ENCODE measurements around the gene FAM124B. TPM values are rescaled to one million over a fixed set of nuclear protein-coding genes. Genes with fewer than 3 reads are reported as not detected.

FAM124B gene
- total RNA-seq, 4 donors from 2014 or later: 0.30 to 5.2 (median 1.1) TPM

GRCh38 chr2:224331698-224332097 is 70.2 kb downstream of the FAM124B start:
- WGBS: 77% methylated on average over 8 of the region's 8 CpGs
- Histone ChIP-seq H3K4me1 (no peaks in the 10 kb centered on the region), H3K36me3 (no peaks in the 10 kb centered on the region), H3K9me3 (no peaks in the 10 kb centered on the region), H3K27me3 (no peaks in the 10 kb centered on the region), H3K4me3 (no peak overlapping the region), H3K27ac (no peak overlapping the region)
- DNase-seq (ENCODE audit: low spot score in 2 of 2): no peak
- TF ChIP-seq POLR2A (IDR thresholded peaks at IDR 0.05) (no peak), EP300 (IDR thresholded peaks at IDR 0.05) (no peak), POLR2AphosphoS5 (IDR thresholded peaks at IDR 0.05) (no peak), CTCF (IDR thresholded peaks at IDR 0.05) (no peak)

- no peak for DNase-seq (ENCODE audit: low spot score in 2 of 2)
- Histone ChIP-seq H3K4me3 (no peak overlapping the region), H3K4me1 (no peaks in the 10 kb centered on the region), H3K27ac (no peak overlapping the region), H3K27me3 (no peaks in the 10 kb centered on the region), H3K36me3 (no peaks in the 10 kb centered on the region), H3K9me3 (no peaks in the 10 kb centered on the region)
- WGBS: 77% methylated on average over 3 of the region's 3 CpGs
- TF ChIP-seq EP300 (IDR thresholded peaks at IDR 0.05) (no peak), POLR2AphosphoS5 (IDR thresholded peaks at IDR 0.05) (no peak), POLR2A (IDR thresholded peaks at IDR 0.05) (no peak), CTCF (IDR thresholded peaks at IDR 0.05) (no peak)
These were observed 73.1 kb downstream of the FAM124B start for GRCh38 chr2:224328798-224329197.

Other genes with a start within 250 kb of the FAM124B start
- gene CUL3, start 183.3 kb upstream of the FAM124B start, total RNA-seq: 10 to 100 TPM; 68.9 to 88.4 (median 77.7) TPM

All from suprapubic skin (tissue), 4 donors.